ENCODE measurements around the gene CTNNB1. TPM values are rescaled to one million over a fixed set of nuclear protein-coding genes. Genes with fewer than 3 reads are reported as not detected.

CTNNB1 gene
- total and polyA plus RNA-seq, 2 of the 13 experiments (the other 11 are each of a cell fraction or from before 2014, with no cell fraction given): 398 to 489 TPM

- TF ChIP-seq ZNF407 (CRISPR knock-in tag; IDR thresholded peaks at IDR 0.05; ENCODE audit: not compliant biosample characterization): no peak
- no peak for TF ChIP-seq MBNL3 (CRISPR knock-in tag; conservative IDR thresholded peaks at IDR 0.05)
- no peak for TF ChIP-seq CBX2 (IDR thresholded peaks at IDR 0.05; ENCODE audit: low read depth, low read length)
- no peak for TF ChIP-seq CBX2 (CRISPR knock-in tag; IDR thresholded peaks at IDR 0.05; ENCODE audit: low read depth)
- no peak for TF ChIP-seq SRF (IDR thresholded peaks at IDR 0.05; ENCODE audit: low read depth, low read length)
- peak; percentile 71; the same call in 1 of the 2 replicates for TF ChIP-seq ZNF264 (CRISPR knock-in tag; IDR thresholded peaks at IDR 0.05)
- TF ChIP-seq KDM2A (CRISPR knock-in tag; IDR thresholded peaks at IDR 0.05; ENCODE audit: borderline replicate concordance, low read depth): peak; percentile 47; the same call in 1 of the 2 replicates
- no peak for TF ChIP-seq ZNF496 (CRISPR knock-in tag; IDR thresholded peaks at IDR 0.05; ENCODE audit: insufficient replicate concordance)
- no peak for TF ChIP-seq RNF219 (CRISPR knock-in tag; IDR thresholded peaks at IDR 0.05)
- TF ChIP-seq YY1 (IDR thresholded peaks at IDR 0.05; ENCODE audit: insufficient read depth, insufficient replicate concordance, low read depth, low read length): no peak
- no peak for TF ChIP-seq FOXK2 (IDR thresholded peaks at IDR 0.05)
- TF ChIP-seq ZNF337 (CRISPR knock-in tag; IDR thresholded peaks at IDR 0.05; ENCODE audit: borderline replicate concordance, low read depth): no peak
- TF ChIP-seq MYPOP (CRISPR knock-in tag; IDR thresholded peaks at IDR 0.05): peak; percentile 42; the same call in 1 of the 2 replicates
- TF ChIP-seq RFX1 (IDR thresholded peaks at IDR 0.05): no peak
- no peak for TF ChIP-seq ZBTB20 (CRISPR knock-in tag; IDR thresholded peaks at IDR 0.05; ENCODE audit: borderline replicate concordance, low read depth)
- TF ChIP-seq HNRNPH1 (optimal IDR thresholded peaks at IDR 0.05; ENCODE audit: low read depth, low read length): no peak
Observed at GRCh38 chr3:41247055-41248004, 48.0 kb downstream of the CTNNB1 start (continued).

All from HepG2 (cell line).